GM12874 (cell line): ENCODE data around the gene ROR1.

Experiments
- TF ChIP-seq, protein P1 (sequence below): IDR thresholded peaks from 2 replicates; pipeline ENCODE4 v1.5.1; 2011; ENCODE audit warnings: low read depth, mild to moderate bottlenecking, control low read depth, low read length, moderate library complexity; ENCODE audit not compliant: insufficient read depth

ROR1 gene

DNA sequence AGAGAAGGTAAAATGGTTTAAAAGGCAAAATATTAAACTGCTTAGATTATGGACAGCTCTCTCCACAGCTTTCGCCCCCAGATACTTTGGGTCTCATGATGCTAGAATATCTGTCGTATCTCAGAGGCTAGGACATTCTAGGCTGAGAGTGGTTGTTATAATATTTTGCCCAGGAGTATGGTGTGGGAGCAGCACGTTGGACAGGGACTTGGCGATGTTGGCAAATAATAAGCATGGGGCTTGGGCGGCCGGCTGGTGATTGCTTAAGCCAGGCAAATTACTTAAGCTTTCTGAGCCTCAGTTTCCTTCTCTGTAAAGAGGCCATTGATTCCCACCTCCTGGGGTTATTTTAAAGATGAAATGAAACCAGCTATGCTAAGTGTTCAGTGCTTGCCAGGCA lies 133.2 kb downstream of the ROR1 start:
- TF ChIP-seq, protein P1, sequence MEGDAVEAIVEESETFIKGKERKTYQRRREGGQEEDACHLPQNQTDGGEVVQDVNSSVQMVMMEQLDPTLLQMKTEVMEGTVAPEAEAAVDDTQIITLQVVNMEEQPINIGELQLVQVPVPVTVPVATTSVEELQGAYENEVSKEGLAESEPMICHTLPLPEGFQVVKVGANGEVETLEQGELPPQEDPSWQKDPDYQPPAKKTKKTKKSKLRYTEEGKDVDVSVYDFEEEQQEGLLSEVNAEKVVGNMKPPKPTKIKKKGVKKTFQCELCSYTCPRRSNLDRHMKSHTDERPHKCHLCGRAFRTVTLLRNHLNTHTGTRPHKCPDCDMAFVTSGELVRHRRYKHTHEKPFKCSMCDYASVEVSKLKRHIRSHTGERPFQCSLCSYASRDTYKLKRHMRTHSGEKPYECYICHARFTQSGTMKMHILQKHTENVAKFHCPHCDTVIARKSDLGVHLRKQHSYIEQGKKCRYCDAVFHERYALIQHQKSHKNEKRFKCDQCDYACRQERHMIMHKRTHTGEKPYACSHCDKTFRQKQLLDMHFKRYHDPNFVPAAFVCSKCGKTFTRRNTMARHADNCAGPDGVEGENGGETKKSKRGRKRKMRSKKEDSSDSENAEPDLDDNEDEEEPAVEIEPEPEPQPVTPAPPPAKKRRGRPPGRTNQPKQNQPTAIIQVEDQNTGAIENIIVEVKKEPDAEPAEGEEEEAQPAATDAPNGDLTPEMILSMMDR = no peak

DNA sequence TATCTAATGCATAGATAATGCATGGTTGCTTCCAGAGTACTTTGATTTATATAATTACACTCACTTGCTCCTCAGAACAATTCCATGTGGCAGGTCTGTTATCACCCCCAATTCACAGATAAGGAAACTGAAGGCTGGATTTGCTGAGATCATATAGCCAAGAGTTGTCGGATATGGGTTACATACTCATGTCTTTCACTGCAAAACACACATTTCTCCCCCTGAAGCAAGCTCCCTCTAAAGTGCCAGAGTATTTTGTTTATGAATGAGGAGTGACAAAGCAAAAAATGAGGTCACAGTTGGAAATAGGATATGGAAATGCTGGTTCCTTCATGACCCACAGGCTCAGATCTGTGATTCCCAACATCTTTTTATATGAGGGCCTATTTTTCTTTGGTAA lies 134.2 kb downstream of the ROR1 start:
- TF ChIP-seq, protein P1 = no peak

DNA sequence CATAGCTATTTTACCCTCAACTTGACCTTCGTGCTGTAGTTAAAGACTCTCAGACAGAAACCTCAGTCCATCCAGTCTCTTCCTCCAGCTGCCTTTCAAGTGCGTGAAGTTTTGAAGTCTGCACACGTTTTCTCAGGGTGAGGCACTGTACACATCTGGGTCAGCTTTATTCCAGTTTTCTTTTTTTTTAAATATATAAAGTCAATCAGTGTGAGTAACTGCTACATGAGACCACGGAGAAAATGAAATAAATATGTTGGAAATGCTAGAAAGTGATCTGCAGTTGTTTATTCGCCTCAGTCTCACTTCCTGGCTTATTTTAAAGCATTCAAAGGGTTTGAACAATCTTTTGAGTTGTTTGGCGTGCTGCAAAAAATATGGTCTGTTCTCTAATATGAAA lies 135.7 kb downstream of the ROR1 start:
- TF ChIP-seq, protein P1 = no peak

DNA sequence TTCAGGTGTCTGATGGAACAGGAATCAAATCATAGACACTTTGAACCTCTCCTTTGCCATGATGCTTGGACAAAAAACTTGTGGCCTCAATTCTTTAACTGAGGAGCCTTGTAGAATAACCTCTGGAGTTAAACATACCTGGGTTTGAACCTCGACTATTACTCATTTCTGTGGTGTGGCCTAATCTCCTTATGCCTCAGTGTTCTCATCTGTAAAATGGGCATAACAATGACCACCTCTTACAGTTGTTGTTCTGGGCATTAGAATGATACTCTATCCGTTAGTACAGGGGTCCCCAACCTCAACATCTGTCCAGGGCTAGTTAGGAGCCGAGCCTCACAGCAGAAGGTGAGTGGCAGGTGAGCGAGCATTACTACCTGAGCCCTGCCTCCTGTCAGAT lies 137.2 kb downstream of the ROR1 start:
- TF ChIP-seq, protein P1 = no peak

DNA sequence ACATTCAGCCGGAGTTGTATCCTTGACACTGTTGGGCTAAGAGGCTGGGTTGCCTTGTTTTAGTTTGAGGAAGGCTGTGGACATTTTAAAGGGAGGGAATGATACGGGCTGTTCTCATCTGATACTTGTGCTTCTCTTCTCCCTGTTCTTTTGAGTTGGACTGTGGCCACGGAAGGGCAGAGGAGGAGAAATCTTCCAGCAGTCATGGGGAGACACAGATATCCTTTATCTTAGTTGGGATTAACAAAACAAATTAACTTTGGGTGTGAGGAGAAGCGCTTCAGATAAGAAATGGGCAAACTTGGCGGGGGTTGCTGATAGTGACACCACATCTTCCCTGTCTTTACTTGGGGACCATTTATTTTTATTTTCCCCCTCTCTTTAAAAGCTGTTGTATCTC lies 138.8 kb downstream of the ROR1 start:
- TF ChIP-seq, protein P1 = no peak

DNA sequence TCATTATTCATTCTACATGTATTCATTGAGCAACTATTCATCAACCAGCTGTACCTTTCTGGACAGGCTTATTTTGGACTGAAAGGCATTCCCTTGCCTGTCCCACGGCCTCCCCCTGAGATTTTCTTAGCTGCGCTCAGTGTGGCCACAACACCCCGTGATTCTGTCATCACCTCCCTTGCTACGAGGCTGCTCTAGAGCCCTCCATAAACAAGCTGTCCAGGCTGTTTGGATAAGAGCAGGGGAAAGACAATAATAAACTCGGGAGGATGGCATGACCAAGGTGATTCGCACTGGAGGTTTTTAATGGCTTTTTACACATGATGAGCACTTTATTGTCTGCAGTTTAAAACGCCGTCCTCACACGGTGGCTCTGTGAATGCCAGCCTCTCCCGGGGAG lies 139.7 kb downstream of the ROR1 start:
- TF ChIP-seq, protein P1 = no peak

DNA sequence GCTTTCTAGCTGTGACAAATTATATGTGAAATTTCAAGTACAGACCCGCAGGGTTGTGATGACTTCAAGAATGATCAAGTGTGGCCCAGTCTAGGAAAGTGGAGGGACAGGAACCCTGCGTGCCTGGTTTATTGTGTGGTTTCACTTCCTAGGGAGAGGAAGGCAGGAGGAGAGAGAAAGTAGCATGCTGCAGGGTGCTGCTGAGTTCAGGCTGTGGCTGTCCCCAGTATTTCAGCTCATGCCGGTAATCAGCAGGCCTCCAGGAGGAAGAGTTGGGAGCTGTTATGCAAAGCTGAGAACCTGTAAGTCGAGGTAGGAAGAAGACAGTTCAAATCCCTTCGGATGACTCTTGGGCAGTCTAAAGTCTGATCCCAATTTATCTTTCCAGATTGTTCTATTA lies 140.4 kb downstream of the ROR1 start:
- TF ChIP-seq, protein P1 = no peak

DNA sequence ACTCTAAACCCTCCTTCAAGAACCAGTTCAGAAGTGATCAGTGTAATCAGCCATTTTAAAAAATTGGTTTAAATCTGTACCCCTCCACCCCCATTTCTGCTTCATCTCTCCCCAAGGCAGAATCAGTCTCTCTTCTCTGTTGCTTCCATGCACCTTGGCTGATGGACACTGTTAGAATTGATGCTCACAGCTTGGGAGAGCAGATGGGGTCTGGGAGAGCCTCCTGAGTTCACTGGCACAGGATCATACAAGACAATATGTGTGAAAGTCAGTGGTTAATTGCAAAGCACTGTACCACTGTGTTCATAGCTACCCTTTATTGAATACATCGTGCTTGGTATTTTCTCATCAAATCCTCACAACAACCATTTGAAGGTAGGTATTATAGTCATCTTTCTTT lies 140.9 kb downstream of the ROR1 start:
- TF ChIP-seq, protein P1 = no peak
